HUES6 (cell line): ENCODE measurements around the gene FTSJ3.
A peak's percentile ranks its signal among the peaks of the same experiment; 100 is the strongest.
"Not testable (repeated sequence)": the region's sequence is repeated elsewhere in the genome, so short reads cannot be mapped to it uniquely, and the experiment has no call there.

Source experiments
- H3K27ac ChIP-seq: 2 replicates; pipeline ENCODE4 v1.7.0; 2013; ENCODE audit warnings: low read depth, mild to moderate bottlenecking, low read length, inconsistent platforms
- H3K27me3 ChIP-seq: 2 replicates; pipeline ENCODE4 v1.6.1; 2013; ENCODE audit warnings: low read length; ENCODE audit not compliant: control insufficient read depth, insufficient read depth
- H3K36me3 ChIP-seq: 2 replicates; pipeline ENCODE4 v1.6.1; 2013; ENCODE audit warnings: low read length; ENCODE audit not compliant: control insufficient read depth, insufficient read depth
- H3K4me1 ChIP-seq: 2 replicates; pipeline ENCODE4 v1.6.1; 2013; ENCODE audit warnings: low read length; ENCODE audit not compliant: control insufficient read depth, insufficient read depth
- H3K4me3 ChIP-seq: 2 replicates; pipeline ENCODE4 v1.5.1; 2013; ENCODE audit warnings: low read depth, low read length
- H3K9ac ChIP-seq: one replicate; pipeline ENCODE4 v1.6.1; 2013; ENCODE audit warnings: mild to moderate bottlenecking, low read length
- H3K9me3 ChIP-seq: 2 replicates; pipeline ENCODE4 v1.6.1; 2013; ENCODE audit warnings: low read depth, low read length; ENCODE audit not compliant: control insufficient read depth, insufficient read depth

Gene FTSJ3

GRCh38 chr17:63827002-63827800 is at the start of gene FTSJ3, which contains the start of gene PSMC5:
Gene FTSJ3, minus strand, starts transcription at chr17:63827663. Its CDS starts 761 bp downstream, at chr17:63826902.
Gene PSMC5, plus strand, starts transcription at chr17:63827431. Its CDS starts 60 bp downstream, at chr17:63827491.
- no peaks in the 10 kb centered on the region for H3K9me3 ChIP-seq
- H3K27ac ChIP-seq, result peak within 1 kb of the TSS; percentile 97
- H3K4me3 ChIP-seq, result peak within 1 kb of the TSS; percentile 86
- H3K27me3 ChIP-seq, result no peaks in the 10 kb centered on the region
- H3K4me1 ChIP-seq, result no peaks in the 10 kb centered on the region
- H3K36me3 ChIP-seq, result peaks cover 78% of the 10 kb centered on the region
- peak within 1 kb of the TSS; percentile 95 for H3K9ac ChIP-seq

GRCh38 chr17:63874693-63875092 is 47.2 kb upstream of the FTSJ3 start:
- not testable (repeated sequence) for H3K9ac ChIP-seq, H3K9me3 ChIP-seq, H3K4me1 ChIP-seq, H3K27me3 ChIP-seq, H3K27ac ChIP-seq, H3K36me3 ChIP-seq, H3K4me3 ChIP-seq

GRCh38 chr17:63874061-63874626 is 46.7 kb upstream of the FTSJ3 start:
- not testable (repeated sequence) for H3K9ac ChIP-seq, H3K4me1 ChIP-seq, H3K36me3 ChIP-seq, H3K27ac ChIP-seq, H3K9me3 ChIP-seq, H3K27me3 ChIP-seq, H3K4me3 ChIP-seq

GRCh38 chr17:63873577-63873976 is 46.1 kb upstream of the FTSJ3 start, which contains the start of gene CSH2:
Gene CSH2, minus strand, starts transcription at chr17:63873677. Its CDS starts 63 bp downstream, at chr17:63873614.
- not testable (repeated sequence) for H3K36me3 ChIP-seq, H3K4me3 ChIP-seq, H3K9me3 ChIP-seq, H3K27ac ChIP-seq, H3K27me3 ChIP-seq, H3K4me1 ChIP-seq, H3K9ac ChIP-seq

GRCh38 chr17:63871646-63872365 is 44.3 kb upstream of the FTSJ3 start:
- H3K4me3 ChIP-seq, H3K36me3 ChIP-seq, H3K9me3 ChIP-seq, H3K9ac ChIP-seq, H3K27ac ChIP-seq, H3K27me3 ChIP-seq, H3K4me1 ChIP-seq: not testable (repeated sequence)

GRCh38 chr17:63870292-63870665 is 42.8 kb upstream of the FTSJ3 start:
- H3K27ac ChIP-seq, H3K9me3 ChIP-seq, H3K9ac ChIP-seq, H3K4me1 ChIP-seq, H3K36me3 ChIP-seq, H3K4me3 ChIP-seq, H3K27me3 ChIP-seq: not testable (repeated sequence)

- not testable (repeated sequence) for H3K27me3 ChIP-seq, H3K36me3 ChIP-seq, H3K4me1 ChIP-seq, H3K9me3 ChIP-seq, H3K9ac ChIP-seq, H3K4me3 ChIP-seq, H3K27ac ChIP-seq
Observed at GRCh38 chr17:63869491-63870291, 42.2 kb upstream of the FTSJ3 start.

GRCh38 chr17:63866625-63867024 is 39.2 kb upstream of the FTSJ3 start:
- H3K36me3 ChIP-seq, H3K4me3 ChIP-seq, H3K27me3 ChIP-seq, H3K4me1 ChIP-seq, H3K9ac ChIP-seq, H3K9me3 ChIP-seq, H3K27ac ChIP-seq: not testable (repeated sequence)

GRCh38 chr17:63859257-63859656 is 31.8 kb upstream of the FTSJ3 start:
- Histone ChIP-seq H3K4me3 (no peak overlapping the region), H3K27me3 (peaks cover 17% of the 10 kb centered on the region; the same call in 1 of the 2 replicates), H3K4me1 (no peaks in the 10 kb centered on the region), H3K36me3 (no peaks in the 10 kb centered on the region), H3K27ac (no peak overlapping the region), H3K9ac (no peak overlapping the region), H3K9me3 (no peaks in the 10 kb centered on the region)

GRCh38 chr17:63856425-63856824 is 29.0 kb upstream of the FTSJ3 start:
- H3K9me3 ChIP-seq, H3K27ac ChIP-seq, H3K36me3 ChIP-seq, H3K4me1 ChIP-seq, H3K4me3 ChIP-seq, H3K9ac ChIP-seq: not testable (repeated sequence)
- peaks cover 17% of the 10 kb centered on the region; the same call in 1 of the 2 replicates for H3K27me3 ChIP-seq
